Stomach (tissue), 4 donors: ENCODE data around the gene PKP1.

Experiments used
- EP300 ChIP-seq: sonication (generic); formaldehyde crosslinking; IDR thresholded peaks from one replicate; pipeline ENCODE4 v1.6.1; 2017; ENCODE audit warnings: antibody characterized with exemption
- POLR2A ChIP-seq, 4 donors: fragments of 450-650 bp; IDR thresholded peaks; one replicate each; pipeline ENCODE4 v1.6.1; 2016; ENCODE audit warnings: antibody characterized with exemption in 4 of 4, control low read depth in 2 of 4, mild to moderate bottlenecking in 1 of 4, moderate library complexity in 1 of 4
- TF ChIP-seq, protein P1 (sequence below), 7 experiments: fragments of 450-650 bp in 4 of 7; fragments of 200-600 bp in 3 of 7; sonication (generic) in 3 of 7; IDR thresholded peaks; one replicate each; pipeline ENCODE4 v1.5.1; 2016 to 2019; ENCODE audit warnings: antibody characterized with exemption in 7 of 7, control low read depth in 2 of 7, mild to moderate bottlenecking in 1 of 7

DNA sequence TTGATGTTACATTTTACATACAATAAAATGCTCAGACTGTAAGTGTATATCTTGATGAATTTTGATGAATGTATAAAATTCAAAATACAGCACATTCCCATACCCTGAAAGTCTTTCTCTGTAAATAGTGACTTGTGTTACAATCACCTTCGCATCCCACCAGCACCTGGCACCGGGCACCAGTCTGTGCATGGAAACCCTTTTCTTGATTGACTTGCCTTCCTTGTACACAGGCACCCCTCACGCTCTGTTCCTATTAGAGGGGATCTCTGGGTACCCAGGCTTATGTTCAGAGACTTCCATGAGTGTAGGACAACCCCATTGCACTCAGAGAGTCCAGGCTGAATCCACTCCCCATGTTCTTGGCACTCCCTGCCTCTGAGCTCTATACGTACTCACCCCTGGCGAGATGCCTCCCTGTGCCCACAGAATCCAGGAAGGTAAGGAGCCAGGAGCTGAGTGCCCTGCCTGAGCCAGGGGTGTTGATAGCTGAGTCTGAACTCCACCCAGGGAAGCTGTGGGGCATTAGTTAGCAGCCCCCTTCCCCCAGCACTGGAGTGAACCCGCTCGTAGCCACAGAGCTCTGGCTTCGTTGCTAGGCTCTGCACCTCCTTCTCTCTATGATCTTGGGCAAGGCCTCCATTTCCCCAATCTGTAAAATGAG, 22.5 kb upstream of the PKP1 start:
- TF ChIP-seq POLR2A (IDR thresholded peaks at IDR 0.05): no peak
- TF ChIP-seq EP300: no peak
- TF ChIP-seq, protein P1, sequence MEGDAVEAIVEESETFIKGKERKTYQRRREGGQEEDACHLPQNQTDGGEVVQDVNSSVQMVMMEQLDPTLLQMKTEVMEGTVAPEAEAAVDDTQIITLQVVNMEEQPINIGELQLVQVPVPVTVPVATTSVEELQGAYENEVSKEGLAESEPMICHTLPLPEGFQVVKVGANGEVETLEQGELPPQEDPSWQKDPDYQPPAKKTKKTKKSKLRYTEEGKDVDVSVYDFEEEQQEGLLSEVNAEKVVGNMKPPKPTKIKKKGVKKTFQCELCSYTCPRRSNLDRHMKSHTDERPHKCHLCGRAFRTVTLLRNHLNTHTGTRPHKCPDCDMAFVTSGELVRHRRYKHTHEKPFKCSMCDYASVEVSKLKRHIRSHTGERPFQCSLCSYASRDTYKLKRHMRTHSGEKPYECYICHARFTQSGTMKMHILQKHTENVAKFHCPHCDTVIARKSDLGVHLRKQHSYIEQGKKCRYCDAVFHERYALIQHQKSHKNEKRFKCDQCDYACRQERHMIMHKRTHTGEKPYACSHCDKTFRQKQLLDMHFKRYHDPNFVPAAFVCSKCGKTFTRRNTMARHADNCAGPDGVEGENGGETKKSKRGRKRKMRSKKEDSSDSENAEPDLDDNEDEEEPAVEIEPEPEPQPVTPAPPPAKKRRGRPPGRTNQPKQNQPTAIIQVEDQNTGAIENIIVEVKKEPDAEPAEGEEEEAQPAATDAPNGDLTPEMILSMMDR (IDR thresholded peaks at IDR 0.05): no peak
